ENCODE results near the gene TMEM37.

Gene TMEM37

GRCh38 chr2:119481501-119482455 is 50.1 kb downstream of the TMEM37 start:
- DNase-seq: no peak

DNA sequence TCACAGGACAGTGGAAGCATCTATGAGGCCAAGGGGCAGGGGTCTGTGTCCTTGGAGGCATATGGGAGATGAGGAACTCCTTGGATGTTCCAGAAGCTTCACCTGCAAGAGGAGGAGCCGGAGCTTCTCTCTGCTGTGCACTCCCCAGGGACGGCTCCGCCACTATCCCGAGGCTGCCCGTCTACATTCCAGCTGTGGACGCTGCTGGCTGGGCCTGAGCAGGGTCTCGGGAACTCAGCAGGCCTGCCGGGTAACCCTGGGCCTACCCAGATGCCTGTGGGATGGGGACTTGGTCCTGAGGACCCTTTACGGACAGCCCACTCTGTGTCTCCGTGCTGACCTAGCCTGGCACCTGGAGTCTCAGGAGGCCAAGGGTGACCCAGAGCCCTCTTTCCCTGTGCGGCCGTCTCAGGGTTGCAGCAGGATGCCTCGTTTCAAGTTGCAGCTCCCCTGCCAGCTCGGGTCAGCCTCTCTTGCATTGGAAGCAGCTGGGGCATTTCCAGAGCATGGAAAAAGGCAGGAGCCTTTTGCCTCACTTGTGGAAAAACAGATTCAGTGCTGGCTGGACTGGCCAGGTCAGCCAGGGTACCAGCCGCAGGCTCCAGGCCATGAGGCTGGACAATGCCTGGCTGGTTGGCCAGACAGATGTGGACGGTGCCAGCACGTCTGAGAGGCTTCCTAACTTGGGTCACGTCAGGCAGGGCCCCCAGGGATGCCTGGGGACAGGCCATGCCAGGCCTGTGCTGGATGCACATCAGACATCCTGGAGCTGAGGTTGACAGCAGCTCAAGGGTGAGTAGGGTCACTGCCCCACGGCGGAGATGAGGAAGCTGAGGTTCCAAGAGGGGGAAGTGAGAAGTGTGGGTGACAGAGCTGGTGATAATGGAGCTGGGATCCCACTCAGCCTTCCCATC is 51.1 kb downstream of the TMEM37 start:
- no peak for DNase-seq

DNA sequence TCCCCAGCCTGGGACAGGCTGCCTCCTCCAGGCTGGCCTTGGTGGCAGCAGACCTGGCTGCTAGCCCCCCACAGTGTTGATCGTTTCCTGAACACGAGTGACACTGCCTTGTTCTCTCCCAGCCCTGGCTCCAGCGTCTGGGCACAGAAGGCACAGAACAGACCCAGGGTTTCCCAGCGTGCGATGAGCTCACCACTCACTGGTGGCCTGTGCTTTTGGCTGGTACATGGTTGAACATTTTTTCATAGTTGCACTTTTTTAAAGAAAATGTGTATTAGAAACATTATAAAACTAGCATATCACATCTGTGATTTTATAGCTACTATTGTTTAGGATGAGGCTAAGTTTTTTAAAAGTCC is 51.7 kb downstream of the TMEM37 start:
- DNase-seq: no peak

GRCh38 chr2:119483896-119484718 is 52.5 kb downstream of the TMEM37 start:
- no peak for DNase-seq

DNA sequence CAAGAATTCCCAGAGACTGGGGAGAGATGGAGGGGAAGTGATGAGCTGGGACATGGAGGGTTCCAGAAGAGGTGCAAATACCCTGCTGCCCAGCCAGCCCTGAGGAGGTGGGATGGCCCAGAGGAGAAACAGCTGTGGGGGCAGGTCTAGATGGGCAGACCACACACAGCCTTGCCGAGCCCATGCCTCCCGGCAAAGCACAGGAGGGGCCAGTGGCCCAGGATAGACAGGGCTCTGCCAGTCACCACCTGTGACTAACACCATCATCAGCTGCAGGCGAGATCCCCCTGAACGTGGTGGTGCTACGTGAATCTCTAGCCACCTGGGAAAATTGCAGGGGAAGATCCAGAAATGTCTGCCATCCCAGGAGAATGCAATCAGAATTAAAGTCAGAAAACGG is 53.2 kb downstream of the TMEM37 start:
- DNase-seq: no peak

DNA sequence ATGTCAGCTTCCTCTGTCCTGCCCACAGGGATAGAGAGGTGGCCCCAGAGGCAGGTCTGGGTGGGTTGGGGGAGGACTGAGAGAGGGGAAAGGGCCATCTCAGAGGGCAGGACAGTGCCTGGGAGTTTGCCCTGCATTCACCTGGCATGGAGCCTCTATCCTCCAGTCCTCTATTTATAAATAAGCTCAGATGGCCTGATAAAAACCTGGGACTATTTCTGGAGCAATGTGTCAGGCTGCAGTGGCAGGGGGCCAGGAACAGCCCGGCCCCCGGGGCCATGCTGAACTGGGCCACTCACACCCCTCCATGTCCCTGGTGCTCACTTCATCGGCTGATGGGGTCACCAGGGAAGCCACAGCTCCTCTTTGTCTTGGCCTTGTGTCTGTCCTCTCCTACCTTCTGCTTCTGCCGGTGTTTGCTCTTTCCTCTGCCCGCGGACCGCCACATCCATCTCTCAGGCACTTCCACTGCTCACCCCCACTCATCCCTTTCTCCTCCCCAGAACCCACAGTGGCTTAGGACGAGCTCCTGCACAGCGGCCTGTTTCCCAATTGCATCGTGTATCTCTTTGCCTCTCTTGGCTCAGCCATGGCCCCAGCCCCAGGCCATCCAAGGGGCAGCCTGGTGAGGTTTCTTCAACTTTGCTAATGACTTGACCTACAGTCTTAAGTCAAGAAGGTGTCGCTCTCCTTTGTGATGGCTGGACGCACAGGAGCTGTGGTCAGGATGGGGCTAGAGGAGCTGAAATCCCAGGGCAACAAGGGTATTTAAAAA is 53.9 kb downstream of the TMEM37 start:
- DNase-seq: no peak

- no peak for DNase-seq
Observed at GRCh38 chr2:119486196-119486827, 54.7 kb downstream of the TMEM37 start.

DNA sequence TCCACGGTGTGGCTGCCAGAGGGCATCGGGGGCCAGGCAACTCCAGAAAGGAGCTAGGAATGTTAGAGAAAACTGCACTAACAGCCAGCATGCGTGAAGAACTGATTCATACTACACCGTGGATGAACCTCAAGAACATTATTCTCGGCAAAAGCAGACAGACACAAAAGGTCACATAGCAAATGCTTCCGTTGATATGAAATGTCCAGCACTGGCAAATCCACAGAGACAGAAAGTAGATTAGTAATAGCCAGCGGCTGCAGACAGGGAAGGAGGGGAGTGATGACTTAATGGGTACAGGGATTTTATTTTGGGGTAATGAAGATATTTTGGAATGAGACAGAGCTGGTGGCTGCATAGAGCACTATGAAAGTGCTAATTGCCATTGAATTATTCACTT is 55.2 kb downstream of the TMEM37 start:
- DNase-seq: no peak

DNA sequence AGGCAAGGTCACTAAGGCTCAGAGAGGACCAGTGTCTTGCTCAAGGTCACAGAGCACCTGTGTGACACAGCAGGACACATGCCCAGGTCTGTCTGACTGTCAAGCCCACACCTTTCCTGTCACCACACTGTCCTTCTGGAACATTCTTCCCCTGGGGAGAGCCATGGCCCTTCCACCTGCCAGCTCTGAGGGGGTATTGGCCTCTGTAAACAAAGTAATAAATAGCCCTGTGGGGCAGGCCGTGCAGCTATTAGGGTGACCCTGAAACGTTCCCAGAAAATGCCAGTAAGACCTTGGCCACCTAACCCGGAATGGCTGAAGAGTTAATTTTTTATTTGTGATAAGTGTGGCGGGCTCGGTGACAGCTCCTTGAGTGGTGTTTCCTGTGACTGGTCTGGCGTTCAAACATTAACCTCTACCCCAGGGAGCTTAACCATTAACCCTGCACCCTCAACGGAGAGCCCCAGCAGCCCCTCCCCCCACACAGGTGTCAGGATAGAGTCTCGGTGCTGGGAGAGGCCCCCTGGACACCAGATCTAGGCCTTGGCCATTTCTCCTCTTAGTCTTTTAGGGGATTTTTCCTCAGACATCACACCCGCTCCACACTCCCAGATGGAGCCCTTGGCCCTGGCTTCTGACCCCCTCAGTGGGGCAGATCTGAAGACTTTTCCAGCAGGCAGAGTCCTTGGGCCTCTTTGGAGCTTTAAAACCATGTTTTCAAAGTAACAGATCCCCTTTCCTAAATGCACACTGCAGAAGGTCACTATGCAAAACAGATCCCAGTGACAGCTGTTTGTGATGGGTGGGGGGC is 56.0 kb downstream of the TMEM37 start:
- no peak for DNase-seq
